NCI-H524 (cell line): ENCODE data around the gene MRFAP1L1.

Experiments used
- DNase-seq, 2 experiments: peaks; one replicate each; lab custom pipeline; 2025; lab: John Stamatoyannopoulos, UW

The MRFAP1L1 gene

GRCh38 chr4:6716018-6716911, 6.6 kb upstream of the MRFAP1L1 start, which contains the start of gene BLOC1S4:
TSS of gene BLOC1S4 (plus strand) at chr4:6716174. CDS start at chr4:6716210, 36 bp downstream.
- DNase-seq = peak; percentile 79 to 91

GRCh38 chr4:6715704-6716017, 6.0 kb upstream of the MRFAP1L1 start:
- no peak for DNase-seq

- DNase-seq = no peak
Measured at GRCh38 chr4:6714954-6715353, 5.3 kb upstream of the MRFAP1L1 start.

GRCh38 chr4:6710996-6711395, 1.3 kb upstream of the MRFAP1L1 start:
- DNase-seq = no peak

GRCh38 chr4:6710282-6710681, 617 bp upstream of the MRFAP1L1 start:
- DNase-seq = no peak

- DNase-seq = no peak
Measured at GRCh38 chr4:6706173-6706572, 3.5 kb downstream of the MRFAP1L1 start.

GRCh38 chr4:6705646-6706045, 4.0 kb downstream of the MRFAP1L1 start:
- no peak for DNase-seq

- DNase-seq = no peak
Measured at GRCh38 chr4:6703786-6704185, 5.9 kb downstream of the MRFAP1L1 start.

- DNase-seq = no peak
Measured at GRCh38 chr4:6702761-6703160, 6.9 kb downstream of the MRFAP1L1 start.

- no peak for DNase-seq
Measured at GRCh38 chr4:6701371-6701770, 8.3 kb downstream of the MRFAP1L1 start.

GRCh38 chr4:6699903-6700302, 9.8 kb downstream of the MRFAP1L1 start:
- DNase-seq = no peak

- no peak for DNase-seq
Measured at GRCh38 chr4:6699388-6699787, 10.3 kb downstream of the MRFAP1L1 start.

- no peak for DNase-seq
Measured at GRCh38 chr4:6697131-6697530, 12.5 kb downstream of the MRFAP1L1 start.

- no peak for DNase-seq
Measured at GRCh38 chr4:6696611-6697010, 13.1 kb downstream of the MRFAP1L1 start.

GRCh38 chr4:6695660-6696610, 13.7 kb downstream of the MRFAP1L1 start:
- no peak for DNase-seq

GRCh38 chr4:6694177-6694901, 15.3 kb downstream of the MRFAP1L1 start:
- no peak for DNase-seq

GRCh38 chr4:6693231-6694176, 16.2 kb downstream of the MRFAP1L1 start, which contains the start of gene S100P:
TSS of gene S100P (plus strand) at chr4:6693878. CDS start at chr4:6693933, 55 bp downstream.
- DNase-seq = no peak

- no peak for DNase-seq
Measured at GRCh38 chr4:6692806-6693205, 16.9 kb downstream of the MRFAP1L1 start.

GRCh38 chr4:6692379-6692778, 17.3 kb downstream of the MRFAP1L1 start:
- DNase-seq = no peak

GRCh38 chr4:6689506-6689960, 20.1 kb downstream of the MRFAP1L1 start:
- DNase-seq = no peak
